ES-I3 (cell line): Measurements from ENCODE around the gene SLC44A3.

Experiments
- H3K36me3 ChIP-seq: 2 replicates; pipeline ENCODE4 v1.6.1; 2013; ENCODE audit warnings: mild to moderate bottlenecking, low read length, control low read depth, moderate library complexity; ENCODE audit not compliant: insufficient read depth
- H3K4me1 ChIP-seq: 2 replicates; pipeline ENCODE4 v1.6.1; 2013; ENCODE audit warnings: mild to moderate bottlenecking, control low read depth, low read length; ENCODE audit not compliant: insufficient read depth
- H3K9ac ChIP-seq: 2 replicates; pipeline ENCODE4 v1.6.1; 2013; ENCODE audit warnings: low read depth, mild to moderate bottlenecking, low read length, moderate library complexity
- H3K9me3 ChIP-seq: 2 replicates; pipeline ENCODE4 v1.6.1; 2013; ENCODE audit warnings: mild to moderate bottlenecking, low read length, moderate library complexity; ENCODE audit not compliant: control insufficient read depth, insufficient read depth

The SLC44A3 gene

GRCh38 chr1:94859174-94859573 is 39.0 kb downstream of the SLC44A3 start:
- Histone ChIP-seq H3K4me1 (peaks cover 30% of the 10 kb centered on the region), H3K9me3 (no peaks in the 10 kb centered on the region), H3K36me3 (no peaks in the 10 kb centered on the region)

GRCh38 chr1:94862718-94863117 is 42.6 kb downstream of the SLC44A3 start:
- H3K9me3 ChIP-seq: no peaks in the 10 kb centered on the region
- no peaks in the 10 kb centered on the region for H3K36me3 ChIP-seq
- peaks cover 45% of the 10 kb centered on the region for H3K4me1 ChIP-seq
- H3K9ac ChIP-seq: no peak overlapping the region

More at GRCh38 chr1:94859174-94859573, 39.0 kb downstream of the SLC44A3 start:
- no peak overlapping the region for H3K9ac ChIP-seq

- Histone ChIP-seq H3K36me3 (no peaks in the 10 kb centered on the region), H3K9me3 (no peaks in the 10 kb centered on the region), H3K4me1 (peaks cover 45% of the 10 kb centered on the region), H3K9ac (no peak overlapping the region)
Observed at GRCh38 chr1:94863297-94863911, 43.2 kb downstream of the SLC44A3 start.

GRCh38 chr1:94863919-94864318 is 43.8 kb downstream of the SLC44A3 start:
- no peak overlapping the region for H3K9ac ChIP-seq
- H3K4me1 ChIP-seq: peaks cover 45% of the 10 kb centered on the region
- H3K36me3 ChIP-seq: no peaks in the 10 kb centered on the region
- H3K9me3 ChIP-seq: no peaks in the 10 kb centered on the region

GRCh38 chr1:94864821-94865220 is 44.7 kb downstream of the SLC44A3 start:
- no peak overlapping the region for H3K9ac ChIP-seq
- H3K9me3 ChIP-seq: no peaks in the 10 kb centered on the region
- no peaks in the 10 kb centered on the region for H3K36me3 ChIP-seq
- peaks cover 45% of the 10 kb centered on the region for H3K4me1 ChIP-seq

GRCh38 chr1:94865360-94865759 is 45.2 kb downstream of the SLC44A3 start:
- no peaks in the 10 kb centered on the region for H3K36me3 ChIP-seq
- no peaks in the 10 kb centered on the region for H3K9me3 ChIP-seq
- H3K9ac ChIP-seq: no peak overlapping the region
- H3K4me1 ChIP-seq: peaks cover 45% of the 10 kb centered on the region

GRCh38 chr1:94866164-94866807 is 46.1 kb downstream of the SLC44A3 start:
- H3K9me3 ChIP-seq: no peaks in the 10 kb centered on the region
- H3K4me1 ChIP-seq: peaks cover 45% of the 10 kb centered on the region
- no peaks in the 10 kb centered on the region for H3K36me3 ChIP-seq
- H3K9ac ChIP-seq: no peak overlapping the region

- Histone ChIP-seq H3K36me3 (no peaks in the 10 kb centered on the region), H3K9me3 (no peaks in the 10 kb centered on the region), H3K9ac (no peak overlapping the region), H3K4me1 (peaks cover 6% of the 10 kb centered on the region)
Observed at GRCh38 chr1:94871031-94871430, 50.9 kb downstream of the SLC44A3 start.

GRCh38 chr1:94872771-94873495 is 52.8 kb downstream of the SLC44A3 start:
- no peaks in the 10 kb centered on the region for H3K9me3 ChIP-seq
- H3K36me3 ChIP-seq: no peaks in the 10 kb centered on the region
- H3K4me1 ChIP-seq: no peaks in the 10 kb centered on the region; the same call in 1 of the 2 replicates
- H3K9ac ChIP-seq: no peak overlapping the region

GRCh38 chr1:94873520-94874351 is 53.6 kb downstream of the SLC44A3 start:
- Histone ChIP-seq H3K9ac (no peak overlapping the region), H3K9me3 (no peaks in the 10 kb centered on the region), H3K4me1 (no peaks in the 10 kb centered on the region; the same call in 1 of the 2 replicates), H3K36me3 (no peaks in the 10 kb centered on the region)

- H3K9ac ChIP-seq: no peak overlapping the region
- no peaks in the 10 kb centered on the region for H3K4me1 ChIP-seq
- H3K9me3 ChIP-seq: no peaks in the 10 kb centered on the region
- H3K36me3 ChIP-seq: no peaks in the 10 kb centered on the region
Observed at GRCh38 chr1:94874423-94874822, 54.3 kb downstream of the SLC44A3 start.

- Histone ChIP-seq H3K9me3 (no peaks in the 10 kb centered on the region), H3K4me1 (no peaks in the 10 kb centered on the region), H3K9ac (no peak overlapping the region), H3K36me3 (no peaks in the 10 kb centered on the region)
Observed at GRCh38 chr1:94875794-94876193, 55.6 kb downstream of the SLC44A3 start.

GRCh38 chr1:94876362-94876761 is 56.2 kb downstream of the SLC44A3 start:
- Histone ChIP-seq H3K9ac (no peak overlapping the region), H3K36me3 (no peaks in the 10 kb centered on the region), H3K9me3 (no peaks in the 10 kb centered on the region), H3K4me1 (no peaks in the 10 kb centered on the region)

GRCh38 chr1:94878329-94878728 is 58.2 kb downstream of the SLC44A3 start:
- no peak overlapping the region for H3K9ac ChIP-seq
- no peaks in the 10 kb centered on the region for H3K4me1 ChIP-seq
- no peaks in the 10 kb centered on the region for H3K36me3 ChIP-seq
- no peaks in the 10 kb centered on the region for H3K9me3 ChIP-seq
